HAP-1 (cell line): ENCODE measurements around the gene TSHZ2.

Experiments used
- DNase-seq, 2 experiments: peaks; one replicate each; pipeline ENCODE4 v3.0.0-alpha.2; 2016 to 2020; ENCODE audit warnings: low spot score in 2 of 2
- H3K27me3 ChIP-seq: fragments of 250-450 bp; sonication (Bioruptor Pico); 2 replicates; pipeline ENCODE4 v1.5.1; 2020; ENCODE audit warnings: low read depth, mild to moderate bottlenecking, moderate library complexity
- H3K36me3 ChIP-seq: fragments of 250-450 bp; sonication (Bioruptor Pico); replicated peaks from 2 replicates; pipeline ENCODE4 v1.5.1; 2020; ENCODE audit warnings: mild to moderate bottlenecking
- H3K4me1 ChIP-seq: fragments of 250-450 bp; sonication (Bioruptor Pico); 2 replicates; pipeline ENCODE4 v1.5.1; 2020; ENCODE audit warnings: mild to moderate bottlenecking
- H3K4me3 ChIP-seq: fragments of 250-450 bp; sonication (Bioruptor Pico); 2 replicates; pipeline ENCODE4 v1.5.1; 2020; ENCODE audit warnings: mild to moderate bottlenecking, moderate library complexity
- H3K9me3 ChIP-seq: fragments of 250-450 bp; sonication (Bioruptor Pico); 2 replicates; pipeline ENCODE4 v1.5.1; 2020; ENCODE audit warnings: mild to moderate bottlenecking, moderate library complexity
- in situ Hi-C: fragments of 300-500 bp; cut with MboI; formaldehyde crosslinking; loops from 3 replicates; pipeline ENCODE4 v1.14.3; 2020; ENCODE audit warnings: low sequenced_read_pairs, inconsistent platforms, mixed read lengths

Gene TSHZ2

DNA sequence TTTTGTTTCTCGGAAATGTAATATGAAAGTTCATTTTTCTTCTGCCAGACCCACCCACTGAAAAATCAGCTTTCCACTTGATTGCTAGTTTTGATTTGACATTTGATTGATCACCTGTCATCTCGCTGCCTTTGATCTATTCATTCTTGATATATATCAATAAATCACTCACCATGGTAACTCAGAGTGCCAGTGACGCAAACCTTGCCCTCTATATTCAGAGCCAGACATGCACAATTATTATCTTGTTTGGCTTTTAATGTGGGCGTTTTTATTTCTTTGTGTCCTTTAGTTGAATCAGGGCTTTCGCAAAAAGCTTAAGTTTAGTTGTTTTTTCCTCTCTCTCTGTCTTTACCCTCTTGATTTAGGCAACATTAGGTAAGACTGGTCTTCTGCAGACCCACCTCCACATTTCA, 2.0 kb downstream of the TSHZ2 start:
- no peaks in the 10 kb centered on the region for H3K36me3 ChIP-seq
- peaks cover 27% of the 10 kb centered on the region for H3K27me3 ChIP-seq
- no peaks in the 10 kb centered on the region for H3K9me3 ChIP-seq
- no peak overlapping the region for H3K4me3 ChIP-seq
- in situ Hi-C loops: no loop called here
- DNase-seq: no peak
- H3K4me1 ChIP-seq: no peaks in the 10 kb centered on the region

DNA sequence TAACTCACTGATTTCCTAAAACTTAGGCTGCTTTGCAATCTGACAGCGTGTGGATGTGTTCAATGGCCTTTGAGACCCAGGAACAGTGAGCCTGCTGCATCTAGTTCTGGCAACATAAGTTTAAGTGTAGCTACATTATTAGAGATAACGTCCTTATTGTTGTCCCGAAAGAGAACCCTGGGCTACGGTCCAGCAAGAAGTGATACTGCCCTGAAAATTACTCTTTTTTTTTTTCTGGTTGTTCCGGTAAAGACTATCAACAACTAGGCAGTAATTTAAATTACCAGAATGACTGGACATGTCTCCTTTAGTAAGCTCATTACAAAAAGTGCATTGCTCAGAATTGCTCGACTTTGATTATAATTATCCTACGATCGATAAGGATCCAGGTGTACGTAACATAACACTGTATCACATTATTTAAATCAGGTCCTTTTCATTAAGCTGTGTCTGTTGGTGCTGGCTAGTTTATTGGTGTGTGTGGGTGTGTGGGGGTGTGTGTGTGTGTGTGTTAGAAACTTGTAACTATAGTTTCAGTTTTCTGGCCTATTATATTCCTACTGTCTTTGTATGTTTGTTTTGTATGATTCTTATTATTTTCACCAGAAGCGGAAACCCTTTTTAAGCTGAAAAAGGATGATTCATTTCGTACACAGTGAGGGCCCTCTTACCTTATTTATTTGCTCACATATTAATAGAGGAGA, 3.0 kb downstream of the TSHZ2 start:
- DNase-seq: no peak
- in situ Hi-C loops: no loop called here
- no peaks in the 10 kb centered on the region for H3K9me3 ChIP-seq
- H3K4me1 ChIP-seq: no peaks in the 10 kb centered on the region
- peaks cover 25% of the 10 kb centered on the region for H3K27me3 ChIP-seq
- H3K4me3 ChIP-seq: no peak overlapping the region
- no peaks in the 10 kb centered on the region for H3K36me3 ChIP-seq

DNA sequence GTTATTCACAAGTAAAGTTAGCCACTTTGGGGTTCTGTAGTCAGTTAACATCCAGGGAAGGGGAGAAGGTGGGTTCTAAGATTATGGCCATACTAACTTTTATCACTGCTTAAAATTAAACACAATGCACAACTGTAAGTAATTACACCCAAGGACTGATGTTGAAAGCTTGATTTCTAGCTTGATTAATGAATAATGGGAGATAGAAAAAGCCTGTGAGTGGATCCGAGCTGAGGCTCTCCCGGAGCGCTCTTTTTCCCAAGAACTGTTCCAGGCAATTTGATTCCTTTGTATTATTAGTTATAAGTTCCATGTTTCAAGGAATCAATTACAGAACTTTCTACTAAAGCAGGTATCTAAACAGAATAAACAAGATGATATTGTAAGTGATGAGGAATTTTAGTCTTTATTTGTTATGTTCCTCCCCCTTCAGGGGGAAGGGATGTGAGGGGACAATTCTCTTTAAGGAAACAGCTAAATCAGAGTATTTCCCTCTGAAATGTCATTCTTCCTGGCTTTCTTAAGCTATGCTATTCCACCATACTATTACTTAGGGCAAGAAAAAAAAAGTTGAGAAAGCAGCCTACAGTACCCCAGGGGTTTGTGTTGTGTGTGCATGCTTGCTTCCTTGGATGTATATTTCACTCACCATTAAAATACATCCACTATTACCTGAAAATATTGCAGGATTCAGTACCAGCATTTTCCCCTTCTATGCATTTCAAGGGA, 3.8 kb downstream of the TSHZ2 start:
- Histone ChIP-seq H3K9me3 (no peaks in the 10 kb centered on the region), H3K27me3 (peaks cover 22% of the 10 kb centered on the region)
- in situ Hi-C loops: no loop called here

DNA sequence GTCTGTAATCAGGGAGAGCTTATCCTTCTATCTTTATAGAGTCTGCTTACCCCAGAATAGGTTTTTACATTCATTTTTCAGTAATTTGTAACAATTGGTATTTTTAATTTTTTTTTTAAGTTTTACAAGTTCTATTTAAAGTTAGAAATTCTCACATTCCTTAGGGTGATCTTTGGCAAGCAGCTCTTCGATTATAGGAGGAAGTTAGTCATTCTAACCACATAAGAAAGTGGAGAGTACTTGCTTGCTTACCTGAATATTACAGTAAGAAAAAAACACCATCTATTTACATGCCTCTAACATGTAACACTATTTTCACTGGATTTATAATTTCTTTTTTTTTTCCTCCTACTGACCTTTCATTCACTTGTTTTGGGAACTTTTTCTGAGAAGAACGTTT, 6.7 kb downstream of the TSHZ2 start:
- Histone ChIP-seq H3K9me3 (no peaks in the 10 kb centered on the region), H3K4me1 (no peaks in the 10 kb centered on the region), H3K27me3 (peaks cover 17% of the 10 kb centered on the region), H3K4me3 (no peak overlapping the region), H3K36me3 (no peaks in the 10 kb centered on the region)
- DNase-seq: no peak
- in situ Hi-C loops: no loop called here

More for the DNA sequence above, 3.8 kb downstream of the TSHZ2 start:
- no peaks in the 10 kb centered on the region for H3K36me3 ChIP-seq
- H3K4me3 ChIP-seq: no peak overlapping the region
- H3K4me1 ChIP-seq: no peaks in the 10 kb centered on the region
- no peak for DNase-seq

DNA sequence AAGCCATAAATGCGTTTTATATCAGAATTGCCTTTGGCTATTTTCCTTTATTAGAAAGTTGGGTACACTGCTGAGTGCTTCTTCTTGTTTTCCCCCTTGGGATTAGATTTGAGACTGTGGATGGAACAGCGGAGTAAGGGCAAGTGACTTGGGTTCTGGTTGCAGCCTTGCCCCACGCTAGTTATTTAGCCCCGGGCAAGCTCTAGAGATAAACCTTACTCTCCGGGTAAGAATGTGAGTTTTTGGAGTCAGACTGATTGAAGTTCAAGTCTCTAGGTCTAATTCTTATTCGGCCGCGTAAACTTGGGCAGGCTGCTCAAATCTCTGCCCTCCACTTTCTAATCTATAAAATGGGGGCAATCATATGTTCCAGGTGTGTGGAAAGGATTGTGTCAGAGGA, 8.9 kb downstream of the TSHZ2 start:
- in situ Hi-C loops: no loop called here

DNA sequence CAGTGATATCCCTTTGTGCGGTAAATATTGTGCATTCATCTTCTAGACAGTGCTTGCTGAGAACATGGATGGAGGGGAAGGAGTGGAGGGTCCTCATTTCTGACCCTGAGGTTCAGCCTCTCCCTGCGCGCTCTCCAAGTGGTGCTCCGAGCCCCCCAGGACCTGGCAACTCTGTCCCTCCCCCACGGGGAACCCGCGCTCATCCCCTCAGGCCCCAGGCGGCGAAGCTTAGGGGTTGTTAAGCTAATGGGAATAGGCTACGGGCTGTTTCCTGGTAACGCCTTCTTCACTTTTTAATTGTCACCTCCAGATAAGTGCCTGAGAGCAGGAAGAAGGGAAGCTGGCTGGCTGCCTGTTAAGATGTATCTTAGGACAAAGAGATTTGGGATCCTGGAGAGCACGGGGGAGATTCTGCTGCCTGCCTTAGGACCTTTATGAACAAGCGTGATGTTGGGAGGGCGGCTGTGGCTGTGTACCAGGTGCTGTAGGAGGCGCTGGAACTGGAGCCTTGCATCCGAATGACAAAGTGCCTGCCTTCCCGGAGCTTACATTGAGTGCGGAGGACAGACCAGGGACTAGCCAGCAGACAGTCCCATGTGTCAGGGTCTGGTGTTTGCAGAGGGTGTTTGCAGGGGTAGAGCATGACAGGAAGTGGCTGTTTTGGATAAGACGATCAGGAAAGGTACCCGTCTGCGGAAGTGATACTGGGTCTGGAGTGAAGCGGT, 11.7 kb downstream of the TSHZ2 start:
- Histone ChIP-seq H3K27me3 (no peaks in the 10 kb centered on the region), H3K9me3 (no peaks in the 10 kb centered on the region), H3K4me3 (no peak overlapping the region), H3K36me3 (no peaks in the 10 kb centered on the region), H3K4me1 (no peaks in the 10 kb centered on the region)
- in situ Hi-C loops: no loop called here
- DNase-seq: no peak

More for the DNA sequence above, 8.9 kb downstream of the TSHZ2 start:
- Histone ChIP-seq H3K36me3 (no peaks in the 10 kb centered on the region), H3K4me1 (no peaks in the 10 kb centered on the region), H3K4me3 (no peak overlapping the region), H3K9me3 (no peaks in the 10 kb centered on the region), H3K27me3 (0 out of 2 replicates have a peak, but pooled peaks cover 4% of the 10 kb centered on the region)
- DNase-seq: no peak

DNA sequence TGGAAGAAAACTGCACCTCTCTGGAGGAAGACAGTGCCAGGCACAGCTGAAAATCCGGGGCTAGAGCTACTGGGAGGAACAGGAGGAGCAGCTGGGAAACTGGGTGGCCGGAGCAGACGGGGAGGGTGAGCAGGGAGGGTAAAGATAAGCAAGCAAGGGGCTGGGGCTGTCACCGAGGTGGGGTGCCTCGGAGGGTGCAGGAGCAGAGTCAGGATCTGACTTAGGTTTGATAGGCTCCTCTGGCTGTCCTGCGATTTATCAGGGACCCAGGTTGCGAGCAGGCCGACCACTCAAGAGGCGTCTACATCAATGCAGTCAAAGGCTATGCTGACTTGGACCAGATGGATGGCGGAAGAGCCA, 12.3 kb downstream of the TSHZ2 start:
- in situ Hi-C loops: no loop called here
- H3K36me3 ChIP-seq: no peaks in the 10 kb centered on the region
- H3K4me3 ChIP-seq: no peak overlapping the region
- H3K9me3 ChIP-seq: no peaks in the 10 kb centered on the region
- H3K4me1 ChIP-seq: no peaks in the 10 kb centered on the region
- no peaks in the 10 kb centered on the region for H3K27me3 ChIP-seq
- no peak for DNase-seq

DNA sequence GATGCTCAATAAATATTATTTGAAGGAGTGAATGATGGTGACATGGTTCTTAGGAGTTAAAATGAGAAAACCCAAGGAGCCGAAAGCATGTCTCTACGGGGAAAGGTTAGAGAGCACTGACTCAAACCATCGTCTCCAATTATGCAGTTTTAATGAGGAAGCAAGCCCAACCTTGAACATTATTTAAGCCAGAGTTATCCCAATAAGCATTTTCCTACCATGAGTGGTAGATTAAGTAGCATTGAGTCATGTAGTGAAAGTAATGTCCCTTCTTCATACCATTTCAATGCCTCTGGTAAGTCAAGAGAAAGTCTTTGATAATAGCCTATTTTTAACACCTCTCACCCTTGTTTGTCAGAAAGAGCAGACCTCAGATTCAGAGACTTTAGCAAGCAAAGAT, 13.5 kb downstream of the TSHZ2 start:
- Histone ChIP-seq H3K4me1 (no peaks in the 10 kb centered on the region), H3K4me3 (no peak overlapping the region), H3K36me3 (no peaks in the 10 kb centered on the region), H3K9me3 (no peaks in the 10 kb centered on the region), H3K27me3 (no peaks in the 10 kb centered on the region)
- DNase-seq: no peak
- in situ Hi-C loops: no loop called here

DNA sequence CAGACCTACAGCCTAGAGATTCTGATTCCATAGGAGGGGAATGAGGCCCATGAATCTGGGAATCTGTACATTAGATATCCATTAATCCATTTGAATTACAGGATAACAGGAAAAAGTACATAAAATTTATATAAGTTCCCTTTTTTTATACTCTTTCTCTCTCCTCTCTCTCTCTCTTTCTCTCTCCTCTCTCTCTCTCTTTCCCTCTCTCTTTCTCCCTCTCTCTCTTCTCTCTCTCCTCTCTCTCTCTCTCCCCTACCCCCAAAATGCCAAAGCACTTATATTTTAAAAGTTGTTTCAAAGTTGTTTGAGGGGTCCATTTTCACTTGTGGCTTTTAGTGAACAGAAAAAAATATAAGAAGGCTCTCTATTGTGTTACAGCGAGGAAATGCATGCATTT, 15.1 kb downstream of the TSHZ2 start:
- Histone ChIP-seq H3K4me1 (no peaks in the 10 kb centered on the region), H3K27me3 (no peaks in the 10 kb centered on the region), H3K4me3 (no peak overlapping the region), H3K9me3 (no peaks in the 10 kb centered on the region), H3K36me3 (no peaks in the 10 kb centered on the region)
- no peak for DNase-seq
- in situ Hi-C loops: no loop called here

DNA sequence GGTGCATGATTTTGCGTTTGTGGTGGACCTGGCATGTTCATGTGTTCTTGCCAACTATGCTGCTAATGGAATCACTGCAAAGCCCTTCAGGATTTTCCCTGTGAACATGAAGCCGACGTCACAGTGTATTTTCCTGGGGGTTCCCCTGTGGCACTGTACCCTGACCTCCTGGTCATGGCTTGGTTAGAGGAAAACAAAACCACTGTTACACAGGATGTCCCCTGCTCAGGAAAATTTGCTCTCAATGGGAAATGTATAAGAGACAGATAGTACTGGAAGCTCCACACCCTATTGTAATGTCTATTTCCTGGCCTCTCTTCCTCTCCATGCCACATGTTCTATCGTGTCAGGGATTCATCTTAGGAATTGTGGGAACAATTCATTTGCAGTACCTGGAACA, 19.7 kb downstream of the TSHZ2 start:
- in situ Hi-C loops: no loop called here
- DNase-seq: no peak
- no peak overlapping the region for H3K4me3 ChIP-seq
- H3K27me3 ChIP-seq: no peaks in the 10 kb centered on the region
- no peaks in the 10 kb centered on the region for H3K4me1 ChIP-seq
- H3K36me3 ChIP-seq: no peaks in the 10 kb centered on the region
- H3K9me3 ChIP-seq: no peaks in the 10 kb centered on the region

DNA sequence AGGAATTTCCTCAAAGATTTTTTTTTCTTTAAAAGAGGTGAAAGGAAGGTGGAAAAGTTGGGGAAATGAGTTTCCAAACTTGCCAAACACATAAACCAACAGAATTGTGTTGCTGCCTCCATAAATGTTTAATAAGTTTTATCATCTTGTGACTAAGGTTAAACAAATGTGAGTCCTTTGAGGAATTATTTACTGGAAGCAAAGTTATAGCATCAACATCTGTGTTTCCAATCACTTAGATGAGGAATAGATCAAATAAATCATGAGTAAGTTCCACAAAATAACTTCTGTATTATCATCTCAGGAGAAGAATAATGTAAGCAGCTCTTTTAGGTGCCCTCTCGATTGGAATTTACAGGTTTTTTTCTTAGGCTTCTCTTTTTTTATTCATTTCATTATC, 20.5 kb downstream of the TSHZ2 start:
- Histone ChIP-seq H3K4me3 (no peak overlapping the region), H3K4me1 (no peaks in the 10 kb centered on the region), H3K9me3 (no peaks in the 10 kb centered on the region), H3K36me3 (no peaks in the 10 kb centered on the region), H3K27me3 (no peaks in the 10 kb centered on the region)
- no peak for DNase-seq
- in situ Hi-C loops: no loop called here

DNA sequence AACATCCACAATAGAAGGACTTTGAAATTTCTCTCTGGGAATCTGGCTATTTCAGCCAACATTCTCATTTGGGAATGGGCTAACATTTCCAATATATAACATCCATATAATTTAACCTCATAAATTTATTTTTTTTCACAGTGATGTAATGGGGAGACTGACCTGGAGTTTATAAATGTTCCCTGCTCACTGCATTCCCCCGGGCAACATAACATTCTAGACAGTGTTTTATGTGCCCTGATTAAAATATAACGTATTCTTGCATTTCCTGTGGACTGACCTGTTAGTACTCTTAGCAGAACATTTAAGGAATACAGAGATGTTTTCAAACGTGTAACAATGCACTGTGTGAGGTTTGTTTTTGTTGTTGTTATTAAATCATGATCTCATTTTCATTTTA, 20.9 kb downstream of the TSHZ2 start:
- no peaks in the 10 kb centered on the region for H3K36me3 ChIP-seq
- in situ Hi-C loops: no loop called here
- no peaks in the 10 kb centered on the region for H3K4me1 ChIP-seq
- no peak for DNase-seq
- no peaks in the 10 kb centered on the region for H3K27me3 ChIP-seq
- no peaks in the 10 kb centered on the region for H3K9me3 ChIP-seq
- H3K4me3 ChIP-seq: no peak overlapping the region

DNA sequence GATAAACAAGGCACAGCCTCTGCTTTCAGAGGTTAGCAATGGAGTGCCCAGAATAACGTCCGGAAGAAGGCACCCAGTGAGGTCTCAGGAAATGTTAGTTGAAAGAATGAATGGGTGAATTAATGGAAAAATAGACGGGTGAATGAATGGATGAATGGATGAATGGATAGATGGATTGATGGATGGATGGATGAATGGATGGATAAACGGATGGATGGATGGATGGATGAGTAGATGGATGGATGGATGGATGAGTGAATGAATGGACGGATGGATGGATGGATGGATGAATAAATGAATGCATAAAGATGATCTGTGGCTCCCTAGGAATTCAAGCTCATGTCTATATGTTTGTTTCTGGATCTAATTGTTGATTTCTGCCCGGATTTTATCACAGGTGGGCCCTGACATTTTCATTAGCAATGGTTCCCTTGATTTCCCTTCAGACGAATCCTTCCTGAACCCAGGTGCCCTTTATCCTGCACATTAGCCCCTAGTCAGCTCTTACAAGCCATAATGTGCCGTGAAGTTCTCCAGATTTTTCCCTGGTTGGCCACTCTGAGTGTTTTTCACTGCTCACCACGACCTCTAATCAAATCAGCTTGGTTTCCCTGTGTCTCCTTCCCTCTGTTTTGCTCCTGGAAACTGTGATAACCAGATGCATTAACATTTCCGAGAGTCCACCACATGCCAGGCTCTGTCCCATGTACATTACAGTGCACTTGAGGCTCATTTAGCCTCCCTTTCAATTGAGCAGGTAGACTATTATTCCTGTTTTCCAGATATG, 22.2 kb downstream of the TSHZ2 start:
- no peaks in the 10 kb centered on the region for H3K27me3 ChIP-seq
- H3K9me3 ChIP-seq: no peaks in the 10 kb centered on the region
- in situ Hi-C loops: no loop called here
- no peaks in the 10 kb centered on the region for H3K36me3 ChIP-seq
- no peaks in the 10 kb centered on the region for H3K4me1 ChIP-seq
- no peak for DNase-seq
- H3K4me3 ChIP-seq: no peak overlapping the region
